ENCODE data around the gene NOX3. TPM values are rescaled to one million over a fixed set of nuclear protein-coding genes. Genes with fewer than 3 reads are reported as not detected.
A peak's percentile ranks its signal among the peaks of the same experiment; 100 is the strongest.

The NOX3 gene
- total RNA-seq, 2 donors from 2014 or later: not detected

DNA sequence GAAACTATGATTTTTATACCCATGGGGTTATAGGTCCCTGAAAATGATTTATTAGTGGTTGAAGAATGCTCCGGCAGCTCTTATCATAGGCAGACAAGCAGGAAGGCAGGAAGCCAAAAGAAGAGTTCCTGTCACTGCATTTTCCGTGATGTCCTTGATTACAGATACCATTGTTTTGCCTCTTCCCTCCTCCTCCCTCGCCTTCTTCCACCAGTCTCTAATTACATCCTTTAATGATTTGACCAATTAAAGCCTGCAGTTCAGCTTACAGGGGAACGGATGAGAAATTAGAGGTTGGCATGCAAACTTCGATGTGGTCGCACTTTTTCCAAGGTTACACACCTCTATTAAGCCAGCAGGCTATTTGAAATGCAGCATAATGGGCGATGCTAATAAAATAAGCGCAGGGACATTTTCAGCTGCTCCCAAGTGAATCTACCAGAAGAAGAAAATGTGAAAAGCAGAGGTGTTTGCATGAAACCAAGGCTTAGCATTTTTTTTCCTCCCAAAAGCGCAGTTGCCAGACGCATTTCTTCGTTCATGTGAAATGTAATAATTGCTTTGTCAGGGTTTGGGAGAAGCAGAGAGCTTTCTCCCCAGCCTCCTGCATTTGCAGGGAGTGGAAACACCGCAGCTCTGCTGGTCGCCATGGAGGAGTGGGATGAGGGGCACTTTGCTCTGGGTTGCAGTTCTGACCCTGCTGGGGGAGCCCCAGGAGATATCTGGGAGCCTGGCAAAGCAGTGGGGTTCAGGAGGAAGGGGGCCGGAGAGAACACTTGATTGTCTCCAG, 6.0 kb downstream of the NOX3 start:
- Mint-ChIP-seq H3K4me1 (no peaks in the 10 kb centered on the region), H3K36me3 (ENCODE audit: low read depth) (no peaks in the 10 kb centered on the region), H3K9me3 (no peaks in the 10 kb centered on the region), H3K27ac (no peak overlapping the region), H3K27me3 (peaks cover 16% of the 10 kb centered on the region), H3K4me3 (no peak overlapping the region)
- ATAC-seq (replicated peaks): no peak

DNA sequence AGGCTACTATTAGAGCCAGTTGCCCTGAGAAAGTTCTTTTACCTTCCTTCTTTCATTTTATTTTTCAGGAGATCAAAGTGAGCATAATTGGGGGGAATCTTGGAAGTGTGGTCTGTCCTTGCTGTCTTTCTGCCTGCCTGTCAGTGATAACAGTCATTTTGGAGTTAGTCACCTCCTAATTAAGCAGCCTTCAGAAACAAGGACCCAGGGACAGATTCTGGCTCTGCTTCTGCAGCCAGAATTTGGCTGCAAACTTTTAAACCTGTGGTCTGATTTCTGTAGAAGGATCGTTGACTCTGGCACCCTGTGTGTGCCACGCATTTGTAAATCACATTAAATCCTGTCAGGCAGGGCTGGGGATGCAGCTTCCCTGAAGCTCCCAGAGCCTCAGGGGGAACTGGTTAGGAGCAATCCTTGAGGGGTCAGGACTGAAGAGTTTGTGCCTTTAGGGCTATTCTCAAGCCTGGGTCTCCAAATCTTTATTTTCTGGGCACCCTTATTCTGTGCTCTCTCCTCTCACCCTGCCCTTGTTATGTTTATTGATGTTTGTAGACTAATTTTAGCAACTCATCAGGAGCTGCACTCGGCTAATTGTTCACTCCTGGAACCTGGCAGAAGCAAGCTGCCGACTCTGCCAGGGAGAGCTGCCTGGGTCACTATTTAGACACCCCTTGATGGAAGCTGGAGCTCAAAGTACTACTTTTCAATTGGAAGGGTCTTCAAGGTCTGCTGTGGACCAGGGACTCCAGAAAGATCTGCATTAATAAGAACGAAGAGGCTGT, 6.8 kb downstream of the NOX3 start:
- H3K4me3 Mint-ChIP-seq: no peak overlapping the region
- no peak for ATAC-seq (replicated peaks)
- no peaks in the 10 kb centered on the region for H3K9me3 Mint-ChIP-seq
- peaks cover 6% of the 10 kb centered on the region for H3K4me1 Mint-ChIP-seq
- no peak overlapping the region for H3K27ac Mint-ChIP-seq
- no peaks in the 10 kb centered on the region for H3K36me3 Mint-ChIP-seq (ENCODE audit: low read depth)
- peaks cover 16% of the 10 kb centered on the region for H3K27me3 Mint-ChIP-seq

DNA sequence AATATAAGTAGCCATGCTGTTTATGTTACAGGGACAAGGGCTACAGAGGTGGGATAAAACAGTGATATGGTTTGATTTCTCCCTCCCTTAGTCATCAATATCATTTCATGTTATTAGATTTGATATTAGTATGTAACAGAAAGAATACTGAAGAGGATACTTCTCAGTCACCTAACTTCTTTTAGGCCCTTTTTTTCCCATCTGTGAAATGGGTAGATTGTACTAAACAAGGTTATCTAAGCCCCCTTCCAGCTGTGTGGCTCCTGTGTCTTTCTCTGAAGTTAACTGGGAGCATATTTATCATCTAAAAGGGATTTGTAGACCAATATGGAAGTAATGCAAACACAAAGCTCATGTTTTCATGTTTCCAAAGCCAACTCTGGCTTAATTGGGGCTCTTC, 7.7 kb downstream of the NOX3 start:
- no peak for ATAC-seq (replicated peaks)
- Mint-ChIP-seq H3K4me3 (no peak overlapping the region), H3K4me1 (peaks cover 6% of the 10 kb centered on the region), H3K27ac (no peak overlapping the region), H3K27me3 (peaks cover 13% of the 10 kb centered on the region), H3K9me3 (no peaks in the 10 kb centered on the region), H3K36me3 (ENCODE audit: low read depth) (no peaks in the 10 kb centered on the region)

- Mint-ChIP-seq H3K27me3 (peaks cover 9% of the 10 kb centered on the region), H3K9me3 (no peaks in the 10 kb centered on the region), H3K36me3 (ENCODE audit: low read depth) (no peaks in the 10 kb centered on the region), H3K4me3 (no peak overlapping the region), H3K4me1 (peaks cover 6% of the 10 kb centered on the region), H3K27ac (no peak overlapping the region)
- ATAC-seq (replicated peaks): peak; percentile 24
These were observed 10.4 kb downstream of the NOX3 start for GRCh38 chr6:155444952-155445903.

DNA sequence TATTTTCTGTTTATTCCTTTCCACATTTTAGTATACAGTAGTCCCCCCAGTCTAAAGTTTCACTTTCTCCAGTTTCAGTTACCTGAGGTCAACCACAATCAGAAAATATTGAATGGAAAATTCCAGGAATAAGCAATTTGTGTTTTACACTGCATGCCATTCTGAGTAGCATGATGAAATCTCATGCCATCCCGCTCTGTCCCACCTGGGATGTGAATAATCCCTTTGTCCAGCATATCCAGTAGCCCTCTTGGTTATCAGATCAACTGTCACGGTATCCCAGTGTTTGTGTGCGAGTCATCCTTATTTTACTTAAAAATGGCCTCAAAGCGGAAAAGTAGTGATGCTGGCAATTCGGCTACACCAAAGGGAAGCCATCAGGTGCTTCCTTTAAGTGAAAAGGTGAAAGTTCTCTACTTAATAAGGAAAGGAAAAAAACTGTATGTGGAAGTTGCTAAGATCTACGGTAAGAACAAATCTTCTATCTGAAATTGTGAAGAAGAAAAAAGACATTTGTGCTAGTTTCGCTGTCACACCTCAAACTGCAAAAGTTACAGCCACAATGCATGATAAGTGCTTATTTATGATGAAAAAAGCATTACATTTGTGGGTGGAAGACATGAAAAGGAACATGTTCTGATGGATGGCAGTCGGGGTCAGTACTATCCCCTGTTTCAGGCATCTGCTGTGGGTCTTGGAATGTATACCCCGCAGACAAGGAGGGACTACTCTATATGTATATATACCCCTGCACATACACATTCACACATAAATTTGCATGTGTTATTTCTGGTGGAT, 11.3 kb downstream of the NOX3 start:
- Mint-ChIP-seq H3K4me1 (peaks cover 6% of the 10 kb centered on the region), H3K27ac (no peak overlapping the region), H3K36me3 (ENCODE audit: low read depth) (no peaks in the 10 kb centered on the region), H3K27me3 (peaks cover 11% of the 10 kb centered on the region), H3K9me3 (no peaks in the 10 kb centered on the region), H3K4me3 (no peak overlapping the region)
- ATAC-seq (replicated peaks): no peak

DNA sequence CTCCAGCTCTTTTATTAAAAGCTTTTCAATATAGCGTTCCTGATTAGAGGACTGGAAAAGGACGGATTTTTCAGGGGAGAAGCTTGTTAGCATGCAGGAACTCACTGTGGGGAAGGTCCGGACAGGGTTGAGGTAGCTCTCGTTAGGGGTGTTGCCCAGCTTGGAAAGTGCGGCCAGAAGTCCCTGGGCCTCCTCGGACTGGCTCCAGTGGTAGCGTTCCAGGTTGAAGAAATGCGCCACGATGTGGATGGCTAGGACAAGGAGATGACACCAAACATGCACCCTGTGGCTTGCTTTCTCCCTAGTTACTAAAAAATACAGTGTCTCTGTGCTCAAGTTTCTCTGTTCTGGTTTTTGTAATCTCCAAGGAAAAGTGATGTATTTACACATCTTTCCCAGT, 12.5 kb downstream of the NOX3 start:
- peaks cover 11% of the 10 kb centered on the region for H3K27me3 Mint-ChIP-seq
- no peak overlapping the region for H3K27ac Mint-ChIP-seq
- H3K4me3 Mint-ChIP-seq: no peak overlapping the region
- no peak for ATAC-seq (replicated peaks)
- no peaks in the 10 kb centered on the region for H3K9me3 Mint-ChIP-seq
- H3K36me3 Mint-ChIP-seq (ENCODE audit: low read depth): no peaks in the 10 kb centered on the region
- H3K4me1 Mint-ChIP-seq: peaks cover 6% of the 10 kb centered on the region

DNA sequence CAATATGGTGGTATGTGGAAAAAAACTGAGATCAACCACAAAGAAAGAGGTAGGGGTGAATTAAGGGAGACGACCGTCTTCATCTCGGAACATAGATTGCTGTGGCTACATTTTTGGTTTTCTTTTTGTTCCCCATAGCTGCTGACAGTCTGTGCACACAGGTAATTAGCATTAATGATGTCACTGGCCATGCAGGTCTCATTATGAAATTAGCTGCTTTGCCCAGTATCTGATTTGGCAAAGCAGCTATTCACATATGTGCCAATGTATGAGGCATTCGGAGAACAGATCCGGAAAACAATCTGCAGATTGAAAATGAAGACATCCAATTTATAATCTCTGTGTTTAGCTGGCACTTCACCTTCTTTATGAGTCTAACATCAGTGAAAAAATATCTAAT, 13.1 kb downstream of the NOX3 start:
- H3K36me3 Mint-ChIP-seq (ENCODE audit: low read depth): no peaks in the 10 kb centered on the region
- no peaks in the 10 kb centered on the region for H3K9me3 Mint-ChIP-seq

GRCh38 chr6:155441112-155441465, 14.6 kb downstream of the NOX3 start:
- H3K27ac Mint-ChIP-seq: no peak overlapping the region
- peaks cover 7% of the 10 kb centered on the region for H3K27me3 Mint-ChIP-seq
- H3K36me3 Mint-ChIP-seq (ENCODE audit: low read depth): no peaks in the 10 kb centered on the region
- H3K4me3 Mint-ChIP-seq: no peak overlapping the region
- no peaks in the 10 kb centered on the region for H3K9me3 Mint-ChIP-seq
- H3K4me1 Mint-ChIP-seq: peaks cover 6% of the 10 kb centered on the region
- no peak for ATAC-seq (replicated peaks)

More for the DNA sequence above, 13.1 kb downstream of the NOX3 start:
- Mint-ChIP-seq H3K4me1 (peaks cover 6% of the 10 kb centered on the region), H3K27ac (no peak overlapping the region), H3K4me3 (no peak overlapping the region), H3K27me3 (peaks cover 11% of the 10 kb centered on the region)
- ATAC-seq (replicated peaks): no peak

DNA sequence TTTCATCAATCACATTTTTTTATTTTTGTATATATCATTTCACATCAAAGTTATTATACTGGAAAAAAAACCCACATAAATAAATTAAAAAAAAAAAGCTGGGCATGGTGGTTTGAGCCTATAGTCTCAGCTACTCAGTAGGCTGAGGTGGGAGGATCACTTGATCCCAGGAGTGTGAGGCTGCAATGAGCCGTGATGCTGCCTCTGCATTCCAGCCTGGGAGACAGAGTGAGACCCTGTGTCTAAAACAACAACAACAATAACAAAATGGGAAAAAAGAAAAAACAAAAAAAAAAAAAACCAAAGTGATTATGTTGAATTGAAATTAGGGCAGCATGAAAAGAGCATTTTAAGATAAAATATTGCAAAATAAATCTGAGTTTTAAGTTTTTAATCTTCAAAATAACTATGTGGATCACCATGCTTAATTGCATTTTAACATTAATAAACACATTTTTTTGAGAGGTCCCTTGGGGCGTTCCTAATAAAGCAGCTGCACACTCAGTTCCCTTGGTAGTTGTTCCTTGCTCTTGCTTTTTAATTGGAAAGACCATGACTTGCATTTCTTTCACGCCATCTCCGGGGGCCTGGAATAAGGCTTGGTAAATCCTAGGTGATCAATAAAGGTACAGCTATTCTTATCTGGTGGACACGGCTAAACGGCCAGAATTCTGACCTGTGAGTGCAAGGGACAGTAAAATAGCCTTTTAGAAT, 15.1 kb downstream of the NOX3 start:
- ATAC-seq (replicated peaks): no peak
- Mint-ChIP-seq H3K27ac (no peak overlapping the region), H3K9me3 (no peaks in the 10 kb centered on the region), H3K36me3 (ENCODE audit: low read depth) (no peaks in the 10 kb centered on the region), H3K4me1 (peaks cover 6% of the 10 kb centered on the region), H3K4me3 (no peak overlapping the region), H3K27me3 (peaks cover 7% of the 10 kb centered on the region)

DNA sequence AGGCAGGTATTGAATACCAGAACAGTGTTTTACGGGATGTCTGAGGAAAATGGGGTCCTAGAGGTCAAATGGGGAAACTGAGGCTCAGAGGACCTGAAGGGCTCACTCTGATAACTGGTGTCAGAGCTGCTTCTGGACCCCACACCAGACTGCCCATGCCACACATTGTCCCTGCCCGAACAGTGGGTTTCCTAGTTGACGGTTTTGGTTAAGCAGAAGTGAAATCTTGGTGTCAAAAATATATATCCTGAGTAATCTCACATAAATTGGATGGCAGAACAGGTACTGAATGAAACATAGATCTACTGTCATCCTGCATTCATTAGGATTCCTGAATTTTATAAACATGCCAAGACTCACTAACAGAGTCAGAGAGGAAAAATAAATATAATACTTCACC, 16.3 kb downstream of the NOX3 start:
- Mint-ChIP-seq H3K9me3 (no peaks in the 10 kb centered on the region), H3K27ac (no peak overlapping the region), H3K36me3 (ENCODE audit: low read depth) (no peaks in the 10 kb centered on the region), H3K27me3 (peaks cover 7% of the 10 kb centered on the region), H3K4me3 (no peak overlapping the region), H3K4me1 (peaks cover 5% of the 10 kb centered on the region)
- ATAC-seq (replicated peaks): no peak

DNA sequence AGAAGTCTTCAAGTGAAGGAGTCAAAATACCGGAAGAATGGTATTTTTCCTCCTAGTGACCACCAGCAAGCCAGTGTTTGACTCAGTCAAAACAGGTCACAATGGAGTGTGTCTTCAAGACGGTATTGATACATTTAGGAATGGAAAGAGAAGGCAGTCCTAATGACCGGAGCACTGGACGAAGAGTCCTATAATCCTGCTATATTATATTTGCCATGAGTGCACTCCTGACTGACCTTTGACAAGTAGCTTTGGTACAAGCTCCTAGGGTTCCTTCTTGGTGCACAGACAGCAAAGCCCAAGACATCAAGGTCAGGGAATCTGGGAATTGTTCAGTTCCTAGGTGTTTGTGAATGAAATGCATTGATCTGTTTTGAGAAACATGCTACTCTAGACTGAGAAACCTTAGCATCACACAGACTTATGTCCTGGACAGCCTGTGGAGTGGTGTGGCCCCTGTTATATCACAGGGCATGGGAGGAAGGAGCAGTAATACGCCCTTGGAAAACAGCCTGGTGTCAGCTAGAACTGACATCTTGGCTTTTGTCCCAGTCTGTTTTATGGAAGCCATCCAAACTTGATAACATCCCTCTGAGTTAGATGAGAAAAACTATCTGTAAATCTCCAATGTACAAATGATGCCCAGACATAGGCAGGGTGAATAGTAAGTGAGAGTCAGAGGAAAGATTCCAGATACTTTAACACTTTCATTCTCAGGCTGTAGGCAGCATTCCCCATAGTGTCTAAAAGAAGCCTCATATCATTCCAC, 18.5 kb downstream of the NOX3 start:
- Mint-ChIP-seq H3K27me3 (peaks cover 7% of the 10 kb centered on the region), H3K4me3 (no peak overlapping the region), H3K9me3 (no peaks in the 10 kb centered on the region), H3K36me3 (ENCODE audit: low read depth) (no peaks in the 10 kb centered on the region), H3K27ac (no peak overlapping the region), H3K4me1 (peaks cover 5% of the 10 kb centered on the region)
- no peak for ATAC-seq (replicated peaks)

DNA sequence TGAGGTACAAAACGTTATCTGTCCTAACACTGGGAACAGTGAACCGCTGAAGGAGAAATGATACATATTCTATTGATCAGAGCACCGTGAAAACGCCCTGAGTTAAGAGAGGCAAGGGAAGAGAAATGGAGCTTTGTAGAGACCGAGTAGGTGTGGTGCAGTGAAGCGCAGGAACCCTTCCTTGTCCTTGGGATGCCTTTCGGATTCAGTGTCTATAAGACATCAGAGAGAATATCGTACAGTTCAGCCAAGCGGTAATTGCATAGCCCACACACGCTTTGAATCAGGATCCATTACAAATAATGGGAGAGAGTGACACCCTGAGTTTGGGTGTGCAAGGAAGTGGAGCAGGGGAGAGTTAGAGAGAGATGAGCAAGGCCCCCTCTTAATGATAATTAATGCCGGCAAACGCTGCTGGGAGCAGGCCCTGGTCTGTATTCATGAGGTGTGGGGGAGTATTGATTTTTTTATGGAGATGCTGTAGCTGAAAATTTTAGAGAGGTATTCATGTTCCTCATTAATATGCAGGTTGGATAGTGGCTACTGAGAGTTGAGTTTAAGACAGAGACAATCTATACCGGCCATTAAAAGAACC, 20.7 kb downstream of the NOX3 start:
- Mint-ChIP-seq H3K4me1 (peaks cover 6% of the 10 kb centered on the region), H3K9me3 (no peaks in the 10 kb centered on the region), H3K36me3 (ENCODE audit: low read depth) (no peaks in the 10 kb centered on the region), H3K27ac (no peak overlapping the region), H3K27me3 (peaks cover 3% of the 10 kb centered on the region), H3K4me3 (no peak overlapping the region)
- no peak for ATAC-seq (replicated peaks)
